ENCODE measurements around the gene MTHFD2.
"Not testable (repeated sequence)": the region's sequence is repeated elsewhere in the genome, so short reads cannot be mapped to it uniquely, and the experiment has no call there.

MTHFD2 gene

GRCh38 chr2:74198023-74198460 is 373 bp upstream of the MTHFD2 start:
- peak; percentile 97 for FAIRE-seq

GRCh38 chr2:74199275-74199701 is 873 bp downstream of the MTHFD2 start:
- FAIRE-seq: no peak

- FAIRE-seq: no peak
Observed at GRCh38 chr2:74199871-74200305, 1.5 kb downstream of the MTHFD2 start.

- no peak for FAIRE-seq
Observed at GRCh38 chr2:74201196-74201595, 2.8 kb downstream of the MTHFD2 start.

GRCh38 chr2:74201596-74201995 is 3.2 kb downstream of the MTHFD2 start:
- no peak for FAIRE-seq

GRCh38 chr2:74204436-74204835 is 6.0 kb downstream of the MTHFD2 start:
- no peak for FAIRE-seq

- FAIRE-seq: no peak
Observed at GRCh38 chr2:74205113-74205512, 6.7 kb downstream of the MTHFD2 start.

- no peak for FAIRE-seq
Observed at GRCh38 chr2:74205596-74205995, 7.2 kb downstream of the MTHFD2 start.

- FAIRE-seq: no peak
Observed at GRCh38 chr2:74206180-74206688, 7.8 kb downstream of the MTHFD2 start.

- FAIRE-seq: no peak
Observed at GRCh38 chr2:74212702-74213410, 14.4 kb downstream of the MTHFD2 start.

- not testable (repeated sequence) for FAIRE-seq
Observed at GRCh38 chr2:74215771-74216170, 17.4 kb downstream of the MTHFD2 start.

GRCh38 chr2:74216642-74217041 is 18.2 kb downstream of the MTHFD2 start:
- no peak for FAIRE-seq

GRCh38 chr2:74219846-74220486 is 21.6 kb downstream of the MTHFD2 start:
- FAIRE-seq: no peak

- FAIRE-seq: no peak
Observed at GRCh38 chr2:74221091-74221490, 22.7 kb downstream of the MTHFD2 start.

- no peak for FAIRE-seq
Observed at GRCh38 chr2:74221604-74222299, 23.3 kb downstream of the MTHFD2 start.

GRCh38 chr2:74222300-74222650 is 23.9 kb downstream of the MTHFD2 start:
- FAIRE-seq: no peak

GRCh38 chr2:74223941-74224770 is 25.7 kb downstream of the MTHFD2 start:
- FAIRE-seq: no peak

GRCh38 chr2:74225698-74226459 is 27.5 kb downstream of the MTHFD2 start:
- FAIRE-seq: no peak

GRCh38 chr2:74226648-74227213 is 28.3 kb downstream of the MTHFD2 start:
- FAIRE-seq: no peak

GRCh38 chr2:74227646-74228045 is 29.2 kb downstream of the MTHFD2 start:
- no peak for FAIRE-seq

- no peak for FAIRE-seq
Observed at GRCh38 chr2:74228772-74229171, 30.4 kb downstream of the MTHFD2 start.

- not testable (repeated sequence) for FAIRE-seq
Observed at GRCh38 chr2:74229865-74230264, 31.4 kb downstream of the MTHFD2 start.
